Measurements from ENCODE around the gene GGTLC3. TPM values are rescaled to one million over a fixed set of nuclear protein-coding genes. Genes with fewer than 3 reads are reported as not detected.
"Not testable (repeated sequence)": the region's sequence is repeated elsewhere in the genome, so short reads cannot be mapped to it uniquely, and the experiment has no call there.

GGTLC3 gene
- not detected for total RNA-seq

- H3K4me3 Mint-ChIP-seq; H3K27ac Mint-ChIP-seq; H3K4me1 Mint-ChIP-seq (ENCODE audit: low read depth); DNase-seq; POLR2A ChIA-PET; H3K36me3 Mint-ChIP-seq; CTCF ChIA-PET; H3K9me3 Mint-ChIP-seq; H3K27me3 Mint-ChIP-seq; intact Hi-C loops (cut with micrococcal nuclease): not testable (repeated sequence)
Observed at GRCh38 chr22:18518061-18518460, at the start of gene GGTLC3. TSS of gene GGTLC3 (minus strand) at chr22:18518161. CDS start at chr22:18517897, 264 bp downstream.

- H3K4me3 Mint-ChIP-seq; H3K9me3 Mint-ChIP-seq; H3K27ac Mint-ChIP-seq; intact Hi-C loops (cut with micrococcal nuclease); CTCF ChIA-PET; H3K4me1 Mint-ChIP-seq (ENCODE audit: low read depth); H3K36me3 Mint-ChIP-seq; H3K27me3 Mint-ChIP-seq; POLR2A ChIA-PET; DNase-seq: not testable (repeated sequence)
Observed at GRCh38 chr22:18560099-18560974, 42.4 kb upstream of the GGTLC3 start.

- POLR2A ChIA-PET; intact Hi-C loops (cut with micrococcal nuclease); H3K27me3 Mint-ChIP-seq; DNase-seq; H3K27ac Mint-ChIP-seq; H3K4me3 Mint-ChIP-seq; H3K36me3 Mint-ChIP-seq; H3K9me3 Mint-ChIP-seq; CTCF ChIA-PET; H3K4me1 Mint-ChIP-seq (ENCODE audit: low read depth): not testable (repeated sequence)
Observed at GRCh38 chr22:18558939-18559338, 41.0 kb upstream of the GGTLC3 start.

GRCh38 chr22:18558516-18558915 lies 40.6 kb upstream of the GGTLC3 start:
- H3K36me3 Mint-ChIP-seq; CTCF ChIA-PET; POLR2A ChIA-PET; H3K27me3 Mint-ChIP-seq; H3K9me3 Mint-ChIP-seq; H3K4me3 Mint-ChIP-seq; H3K27ac Mint-ChIP-seq; intact Hi-C loops (cut with micrococcal nuclease); H3K4me1 Mint-ChIP-seq (ENCODE audit: low read depth); DNase-seq: not testable (repeated sequence)

- H3K27me3 Mint-ChIP-seq; intact Hi-C loops (cut with micrococcal nuclease); H3K27ac Mint-ChIP-seq; POLR2A ChIA-PET; H3K36me3 Mint-ChIP-seq; CTCF ChIA-PET; DNase-seq; H3K4me1 Mint-ChIP-seq (ENCODE audit: low read depth); H3K4me3 Mint-ChIP-seq; H3K9me3 Mint-ChIP-seq: not testable (repeated sequence)
Observed at GRCh38 chr22:18554280-18555256, 36.6 kb upstream of the GGTLC3 start.

- H3K27me3 Mint-ChIP-seq; DNase-seq; H3K9me3 Mint-ChIP-seq; H3K4me1 Mint-ChIP-seq (ENCODE audit: low read depth); H3K4me3 Mint-ChIP-seq; intact Hi-C loops (cut with micrococcal nuclease); POLR2A ChIA-PET; H3K27ac Mint-ChIP-seq; H3K36me3 Mint-ChIP-seq; CTCF ChIA-PET: not testable (repeated sequence)
Observed at GRCh38 chr22:18552839-18553597, 35.1 kb upstream of the GGTLC3 start.

GRCh38 chr22:18551046-18551445 lies 33.1 kb upstream of the GGTLC3 start:
- H3K4me3 Mint-ChIP-seq; DNase-seq; H3K27me3 Mint-ChIP-seq; H3K4me1 Mint-ChIP-seq (ENCODE audit: low read depth); H3K36me3 Mint-ChIP-seq; H3K27ac Mint-ChIP-seq; intact Hi-C loops (cut with micrococcal nuclease); H3K9me3 Mint-ChIP-seq; CTCF ChIA-PET; POLR2A ChIA-PET: not testable (repeated sequence)

- POLR2A ChIA-PET = not testable (repeated sequence)
Observed at GRCh38 chr22:18549458-18550179, 31.7 kb upstream of the GGTLC3 start.

GRCh38 chr22:18544615-18545014 lies 26.7 kb upstream of the GGTLC3 start:
- H3K36me3 Mint-ChIP-seq; POLR2A ChIA-PET; intact Hi-C loops (cut with micrococcal nuclease); H3K9me3 Mint-ChIP-seq; CTCF ChIA-PET; H3K4me3 Mint-ChIP-seq; H3K27me3 Mint-ChIP-seq; DNase-seq; H3K27ac Mint-ChIP-seq; H3K4me1 Mint-ChIP-seq (ENCODE audit: low read depth): not testable (repeated sequence)

More at GRCh38 chr22:18549458-18550179, 31.7 kb upstream of the GGTLC3 start:
- H3K27me3 Mint-ChIP-seq; H3K9me3 Mint-ChIP-seq; DNase-seq; intact Hi-C loops (cut with micrococcal nuclease); CTCF ChIA-PET; H3K4me3 Mint-ChIP-seq; H3K36me3 Mint-ChIP-seq; H3K4me1 Mint-ChIP-seq (ENCODE audit: low read depth); H3K27ac Mint-ChIP-seq: not testable (repeated sequence)

GRCh38 chr22:18543400-18543799 lies 25.4 kb upstream of the GGTLC3 start:
- intact Hi-C loops (cut with micrococcal nuclease); H3K4me3 Mint-ChIP-seq; H3K36me3 Mint-ChIP-seq; DNase-seq; POLR2A ChIA-PET; H3K27ac Mint-ChIP-seq; H3K4me1 Mint-ChIP-seq (ENCODE audit: low read depth); H3K27me3 Mint-ChIP-seq; H3K9me3 Mint-ChIP-seq; CTCF ChIA-PET: not testable (repeated sequence)

GRCh38 chr22:18539994-18540393 lies 22.0 kb upstream of the GGTLC3 start:
- H3K4me1 Mint-ChIP-seq (ENCODE audit: low read depth); H3K36me3 Mint-ChIP-seq; CTCF ChIA-PET; intact Hi-C loops (cut with micrococcal nuclease); DNase-seq; H3K4me3 Mint-ChIP-seq; POLR2A ChIA-PET; H3K27ac Mint-ChIP-seq; H3K27me3 Mint-ChIP-seq; H3K9me3 Mint-ChIP-seq: not testable (repeated sequence)

GRCh38 chr22:18534315-18534714 lies 16.4 kb upstream of the GGTLC3 start:
- H3K36me3 Mint-ChIP-seq; H3K27me3 Mint-ChIP-seq; DNase-seq; intact Hi-C loops (cut with micrococcal nuclease); H3K4me1 Mint-ChIP-seq (ENCODE audit: low read depth); H3K9me3 Mint-ChIP-seq; CTCF ChIA-PET; POLR2A ChIA-PET; H3K4me3 Mint-ChIP-seq; H3K27ac Mint-ChIP-seq: not testable (repeated sequence)

Data from activated CD4-positive, alpha-beta memory T cell treated with anti-CD3 and anti-CD28 coated beads for 36 hours (primary cell).